ENCODE data around the gene ABCC3.

ABCC3 gene

DNA sequence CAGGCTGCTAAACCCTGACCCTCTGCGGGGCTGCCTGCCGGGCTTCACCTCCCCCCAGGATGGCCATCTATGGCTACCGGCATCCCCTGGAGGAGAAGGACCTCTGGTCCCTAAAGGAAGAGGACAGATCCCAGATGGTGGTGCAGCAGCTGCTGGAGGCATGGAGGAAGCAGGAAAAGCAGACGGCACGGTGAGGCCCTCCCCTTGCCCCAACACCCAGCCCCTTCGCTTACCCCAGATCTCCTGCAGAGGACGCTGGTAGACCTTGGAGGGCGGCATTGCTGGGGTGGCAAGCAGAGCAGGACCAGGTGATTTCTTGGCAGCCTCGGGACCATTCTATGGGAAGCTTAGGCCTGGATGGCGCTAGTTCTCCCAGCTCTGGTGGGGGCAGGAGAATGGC is 24.5 kb downstream of the ABCC3 start:
- no peak overlapping the region for H3K27ac ChIP-seq (ENCODE audit: low read depth, low read length)
- H3K4me2 ChIP-seq (ENCODE audit: low read length) = no peak overlapping the region
- H3K4me3 ChIP-seq (ENCODE audit: low read length) = no peak overlapping the region
- H3F3A ChIP-seq (ENCODE audit: control insufficient read depth, insufficient read depth) = no peaks in the 10 kb centered on the region
- H3K27me3 ChIP-seq (ENCODE audit: control insufficient read depth, low read length) = no peaks in the 10 kb centered on the region
- no peaks in the 10 kb centered on the region for H3K4me1 ChIP-seq (ENCODE audit: control insufficient read depth, low read length)
- no peaks in the 10 kb centered on the region for H4K20me1 ChIP-seq (ENCODE audit: control insufficient read depth, insufficient read depth, low read depth, low read length)
- H3K79me2 ChIP-seq (ENCODE audit: control insufficient read depth, low read length) = no peaks in the 10 kb centered on the region
- no peaks in the 10 kb centered on the region for H3K9me2 ChIP-seq (replicated peaks; ENCODE audit: control insufficient read depth, low read length)
- no peaks in the 10 kb centered on the region for H3K36me3 ChIP-seq (ENCODE audit: control insufficient read depth, low read length)
- no peak for TF ChIP-seq EZH2phosphoT487 (IDR thresholded peaks at IDR 0.05; ENCODE audit: borderline replicate concordance, low read length)
- TF ChIP-seq, protein P1, sequence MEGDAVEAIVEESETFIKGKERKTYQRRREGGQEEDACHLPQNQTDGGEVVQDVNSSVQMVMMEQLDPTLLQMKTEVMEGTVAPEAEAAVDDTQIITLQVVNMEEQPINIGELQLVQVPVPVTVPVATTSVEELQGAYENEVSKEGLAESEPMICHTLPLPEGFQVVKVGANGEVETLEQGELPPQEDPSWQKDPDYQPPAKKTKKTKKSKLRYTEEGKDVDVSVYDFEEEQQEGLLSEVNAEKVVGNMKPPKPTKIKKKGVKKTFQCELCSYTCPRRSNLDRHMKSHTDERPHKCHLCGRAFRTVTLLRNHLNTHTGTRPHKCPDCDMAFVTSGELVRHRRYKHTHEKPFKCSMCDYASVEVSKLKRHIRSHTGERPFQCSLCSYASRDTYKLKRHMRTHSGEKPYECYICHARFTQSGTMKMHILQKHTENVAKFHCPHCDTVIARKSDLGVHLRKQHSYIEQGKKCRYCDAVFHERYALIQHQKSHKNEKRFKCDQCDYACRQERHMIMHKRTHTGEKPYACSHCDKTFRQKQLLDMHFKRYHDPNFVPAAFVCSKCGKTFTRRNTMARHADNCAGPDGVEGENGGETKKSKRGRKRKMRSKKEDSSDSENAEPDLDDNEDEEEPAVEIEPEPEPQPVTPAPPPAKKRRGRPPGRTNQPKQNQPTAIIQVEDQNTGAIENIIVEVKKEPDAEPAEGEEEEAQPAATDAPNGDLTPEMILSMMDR (IDR thresholded peaks at IDR 0.05; ENCODE audit: low read depth, low read length, poor library complexity, severe bottlenecking) = no peak
- H3K9me3 ChIP-seq (ENCODE audit: control insufficient read depth, insufficient read depth, low read length) = no peaks in the 10 kb centered on the region

DNA sequence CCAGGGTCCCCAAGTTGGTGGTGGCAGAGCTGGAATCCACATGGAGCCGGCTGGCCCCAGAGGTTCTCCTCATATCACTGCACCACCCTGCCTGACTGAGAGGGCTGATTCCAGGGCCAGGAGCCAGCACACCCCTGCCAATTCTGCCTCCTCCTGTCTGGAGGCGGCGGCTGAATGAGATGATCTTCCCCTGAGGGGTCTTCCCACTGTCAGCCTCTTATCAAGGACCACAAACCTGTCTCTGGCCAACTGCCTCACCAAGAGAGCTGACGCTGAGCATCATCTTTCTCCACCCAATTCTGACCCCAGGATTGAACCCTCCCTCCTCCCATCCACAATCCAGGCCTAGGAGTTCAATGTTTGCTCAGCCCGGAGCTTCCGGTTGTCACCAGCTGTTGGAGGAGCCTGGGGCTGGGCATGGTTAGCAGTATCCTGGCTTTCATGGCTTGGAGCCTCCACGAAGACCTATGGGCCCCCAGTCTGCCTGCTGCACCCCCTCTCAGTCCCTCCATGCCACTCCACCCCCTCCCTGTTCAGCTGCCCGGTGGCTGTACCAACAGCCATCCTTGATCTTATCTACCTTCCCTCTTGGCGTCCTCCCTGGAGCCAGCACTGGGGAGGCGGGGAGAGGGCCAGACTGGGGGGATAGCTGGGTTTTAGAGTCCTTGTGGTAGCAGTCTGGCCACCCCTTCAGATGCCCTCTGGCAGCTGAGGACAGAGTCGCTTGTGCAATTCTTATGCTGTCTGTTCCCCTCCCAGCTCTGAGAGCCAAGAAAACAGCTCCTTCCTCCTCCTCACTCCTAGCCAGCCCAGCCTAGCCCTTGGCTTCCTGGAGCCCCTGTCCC is 25.6 kb downstream of the ABCC3 start:
- no peak overlapping the region for H3K4me2 ChIP-seq (ENCODE audit: low read length)
- no peaks in the 10 kb centered on the region for H3K9me2 ChIP-seq (replicated peaks; ENCODE audit: control insufficient read depth, low read length)
- no peaks in the 10 kb centered on the region for H3K4me1 ChIP-seq (ENCODE audit: control insufficient read depth, low read length)

DNA sequence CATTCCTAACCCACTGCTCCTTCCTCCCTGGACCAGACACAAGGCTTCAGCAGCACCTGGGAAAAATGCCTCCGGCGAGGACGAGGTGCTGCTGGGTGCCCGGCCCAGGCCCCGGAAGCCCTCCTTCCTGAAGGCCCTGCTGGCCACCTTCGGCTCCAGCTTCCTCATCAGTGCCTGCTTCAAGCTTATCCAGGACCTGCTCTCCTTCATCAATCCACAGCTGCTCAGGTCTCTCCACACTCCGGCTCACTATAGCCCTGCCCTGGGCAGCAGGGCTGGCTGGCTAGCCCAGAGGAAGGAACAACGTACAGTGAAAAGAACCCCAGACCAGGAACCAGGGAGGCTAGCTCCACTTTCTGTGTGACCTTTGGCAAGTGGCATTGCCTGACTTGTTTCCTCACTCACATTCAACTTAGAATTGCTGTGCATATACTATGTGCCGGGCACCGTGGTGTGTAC is 26.2 kb downstream of the ABCC3 start:
- Histone ChIP-seq H3K36me3 (ENCODE audit: control insufficient read depth, low read length) (no peaks in the 10 kb centered on the region), H4K20me1 (ENCODE audit: control insufficient read depth, insufficient read depth, low read depth, low read length) (no peaks in the 10 kb centered on the region), H3K27me3 (ENCODE audit: control insufficient read depth, low read length) (no peaks in the 10 kb centered on the region), H3K79me2 (ENCODE audit: control insufficient read depth, low read length) (no peaks in the 10 kb centered on the region), H3K9me2 (replicated peaks; ENCODE audit: control insufficient read depth, low read length) (no peaks in the 10 kb centered on the region), H3K4me1 (ENCODE audit: control insufficient read depth, low read length) (no peaks in the 10 kb centered on the region), H3K4me2 (ENCODE audit: low read length) (no peak overlapping the region), H3K27ac (ENCODE audit: low read depth, low read length) (no peak overlapping the region), H3K4me3 (ENCODE audit: low read length) (no peak overlapping the region), H3K9me3 (ENCODE audit: control insufficient read depth, insufficient read depth, low read length) (no peaks in the 10 kb centered on the region), H3F3A (ENCODE audit: control insufficient read depth, insufficient read depth) (no peaks in the 10 kb centered on the region)
- TF ChIP-seq EZH2phosphoT487 (IDR thresholded peaks at IDR 0.05; ENCODE audit: borderline replicate concordance, low read length) = no peak
- TF ChIP-seq, protein P1 (IDR thresholded peaks at IDR 0.05; ENCODE audit: low read depth, low read length, poor library complexity, severe bottlenecking) = no peak

More for the DNA sequence above, 25.6 kb downstream of the ABCC3 start:
- no peaks in the 10 kb centered on the region for H3K79me2 ChIP-seq (ENCODE audit: control insufficient read depth, low read length)
- H3K27ac ChIP-seq (ENCODE audit: low read depth, low read length) = no peak overlapping the region
- no peaks in the 10 kb centered on the region for H3K9me3 ChIP-seq (ENCODE audit: control insufficient read depth, insufficient read depth, low read length)
- no peak for TF ChIP-seq EZH2phosphoT487 (IDR thresholded peaks at IDR 0.05; ENCODE audit: borderline replicate concordance, low read length)
- TF ChIP-seq, protein P1 (IDR thresholded peaks at IDR 0.05; ENCODE audit: low read depth, low read length, poor library complexity, severe bottlenecking) = no peak
- H3F3A ChIP-seq (ENCODE audit: control insufficient read depth, insufficient read depth) = no peaks in the 10 kb centered on the region
- H3K27me3 ChIP-seq (ENCODE audit: control insufficient read depth, low read length) = no peaks in the 10 kb centered on the region
- H3K4me3 ChIP-seq (ENCODE audit: low read length) = no peak overlapping the region
- H4K20me1 ChIP-seq (ENCODE audit: control insufficient read depth, insufficient read depth, low read depth, low read length) = no peaks in the 10 kb centered on the region
- no peaks in the 10 kb centered on the region for H3K36me3 ChIP-seq (ENCODE audit: control insufficient read depth, low read length)

Data from DOHH2 (cell line).